KMS-11 (cell line): ENCODE measurements around the gene G6PC3.
A peak's percentile ranks its signal among the peaks of the same experiment; 100 is the strongest.
"Not testable (repeated sequence)": the region's sequence is repeated elsewhere in the genome, so short reads cannot be mapped to it uniquely, and the experiment has no call there.

Source experiments
- H2AFZ ChIP-seq: fragments of 200-600 bp; sonication (generic); 2 replicates; pipeline ENCODE4 v1.6.1; 2016; ENCODE audit warnings: antibody characterized with exemption, mixed run types, low read depth
- H3K27ac ChIP-seq: fragments of 200-600 bp; sonication (generic); 2 replicates; pipeline ENCODE4 v1.6.1; 2016; ENCODE audit warnings: mild to moderate bottlenecking, mixed run types
- H3K27me3 ChIP-seq: fragments of 200-600 bp; sonication (generic); 2 replicates; pipeline ENCODE4 v1.6.1; 2017; ENCODE audit warnings: mild to moderate bottlenecking, low read depth, mixed run types, moderate library complexity; ENCODE audit not compliant: insufficient read depth
- H3K36me3 ChIP-seq: fragments of 200-600 bp; sonication (generic); 2 replicates; pipeline ENCODE4 v1.6.1; 2017; ENCODE audit warnings: mild to moderate bottlenecking, mixed run types; ENCODE audit not compliant: insufficient read depth
- H3K4me1 ChIP-seq: fragments of 200-600 bp; sonication (generic); 2 replicates; pipeline ENCODE4 v1.6.1; 2016; ENCODE audit warnings: mild to moderate bottlenecking, low read depth, mixed run types; ENCODE audit not compliant: poor library complexity, severe bottlenecking
- H3K4me2 ChIP-seq: fragments of 200-600 bp; sonication (generic); 2 replicates; pipeline ENCODE4 v1.7.0; 2016; ENCODE audit warnings: mild to moderate bottlenecking, mixed run types
- H3K4me3 ChIP-seq: fragments of 200-600 bp; sonication (generic); IDR thresholded peaks from 2 replicates; pipeline ENCODE4 v1.6.1; 2017; ENCODE audit warnings: low read depth, low read length, mixed read lengths; ENCODE audit not compliant: insufficient read depth
- H3K79me2 ChIP-seq: fragments of 200-600 bp; sonication (generic); 2 replicates; pipeline ENCODE4 v1.6.1; 2016; ENCODE audit warnings: low read depth, mixed run types; ENCODE audit not compliant: insufficient read depth
- H3K9ac ChIP-seq: fragments of 200-600 bp; sonication (generic); 2 replicates; pipeline ENCODE4 v1.6.1; 2016; ENCODE audit warnings: mild to moderate bottlenecking, mixed run types
- H4K20me1 ChIP-seq: fragments of 200-600 bp; sonication (generic); 2 replicates; pipeline ENCODE4 v1.6.1; 2016; ENCODE audit warnings: mild to moderate bottlenecking, mixed run types; ENCODE audit not compliant: insufficient read depth
- CTCF ChIP-seq: fragments of 200-600 bp; sonication (generic); conservative IDR thresholded peaks from 2 replicates; pipeline ENCODE4 v1.6.1; 2017; ENCODE audit warnings: low read depth, mild to moderate bottlenecking, antibody characterized with exemption, low read length, moderate library complexity, mixed read lengths

Gene G6PC3

GRCh38 chr17:44095388-44095646 is 24.8 kb downstream of the G6PC3 start:
- Histone ChIP-seq H3K27me3 (no peaks in the 10 kb centered on the region), H3K27ac (0 out of 2 replicates have a peak overlapping the region, but pooled peaks have one; percentile 2), H4K20me1 (no peaks in the 10 kb centered on the region), H3K4me2 (peak overlapping the region; percentile 7; the same call in 1 of the 2 replicates), H2AFZ (no peak overlapping the region), H3K4me3 (no peak overlapping the region), H3K4me1 (peaks cover 48% of the 10 kb centered on the region), H3K9ac (no peak overlapping the region), H3K36me3 (peaks cover 8% of the 10 kb centered on the region; the same call in 1 of the 2 replicates), H3K79me2 (peaks cover 15% of the 10 kb centered on the region; the same call in 1 of the 2 replicates)
- no peak for TF ChIP-seq CTCF

GRCh38 chr17:44095647-44096496 is 25.3 kb downstream of the G6PC3 start:
- Histone ChIP-seq H3K27me3 (no peaks in the 10 kb centered on the region), H3K4me1 (peaks cover 48% of the 10 kb centered on the region), H3K79me2 (peaks cover 15% of the 10 kb centered on the region; the same call in 1 of the 2 replicates), H3K9ac (0 out of 2 replicates have a peak overlapping the region, but pooled peaks have one; percentile 2), H3K4me3 (no peak overlapping the region), H4K20me1 (no peaks in the 10 kb centered on the region), H3K4me2 (peak overlapping the region; percentile 7; the same call in 1 of the 2 replicates), H3K27ac (peak overlapping the region; percentile 34; the same call in 1 of the 2 replicates), H3K36me3 (peaks cover 6% of the 10 kb centered on the region; the same call in 1 of the 2 replicates), H2AFZ (no peak overlapping the region)
- no peak for TF ChIP-seq CTCF

GRCh38 chr17:44097110-44097958 is 26.8 kb downstream of the G6PC3 start:
- no peaks in the 10 kb centered on the region for H4K20me1 ChIP-seq
- peak overlapping the region; percentile 16; the same call in 1 of the 2 replicates for H3K27ac ChIP-seq
- no peak overlapping the region for H3K4me3 ChIP-seq
- no peaks in the 10 kb centered on the region for H3K27me3 ChIP-seq
- H2AFZ ChIP-seq: no peak overlapping the region
- TF ChIP-seq CTCF: no peak
- no peak overlapping the region for H3K9ac ChIP-seq
- H3K4me1 ChIP-seq: peaks cover 58% of the 10 kb centered on the region
- no peak overlapping the region; the same call in 1 of the 2 replicates for H3K4me2 ChIP-seq
- H3K79me2 ChIP-seq: peaks cover 18% of the 10 kb centered on the region; the same call in 1 of the 2 replicates
- no peaks in the 10 kb centered on the region for H3K36me3 ChIP-seq

GRCh38 chr17:44101858-44102257 is 31.3 kb downstream of the G6PC3 start:
- Histone ChIP-seq H3K4me1 (peaks cover 43% of the 10 kb centered on the region), H3K79me2 (peaks cover 31% of the 10 kb centered on the region; the same call in 1 of the 2 replicates)
- H4K20me1 ChIP-seq, H3K27ac ChIP-seq, H2AFZ ChIP-seq, H3K36me3 ChIP-seq, H3K4me2 ChIP-seq, H3K4me3 ChIP-seq, H3K9ac ChIP-seq, H3K27me3 ChIP-seq: not testable (repeated sequence)
